Fibroblast of lung (primary cell): Measurements from ENCODE around the gene ZBTB33.

Experiments used
- EZH2 ChIP-seq: IDR thresholded peaks from 2 replicates; pipeline ENCODE4 v1.5.1; 2012; ENCODE audit warnings: low read length, control low read depth, mild to moderate bottlenecking; ENCODE audit errors: missing control alignments
- TF ChIP-seq, protein P1 (sequence below), 2 donors: IDR thresholded peaks in 1 of 2; conservative IDR thresholded peaks in 1 of 2; 1 replicate in 1 of 2; 2 replicates in 1 of 2; pipeline ENCODE4 v1.5.1; 2011 to 2012; ENCODE audit warnings: low read length in 2 of 2, control low read depth in 1 of 2, inconsistent platforms in 1 of 2, low read depth in 1 of 2, mild to moderate bottlenecking in 1 of 2

DNA sequence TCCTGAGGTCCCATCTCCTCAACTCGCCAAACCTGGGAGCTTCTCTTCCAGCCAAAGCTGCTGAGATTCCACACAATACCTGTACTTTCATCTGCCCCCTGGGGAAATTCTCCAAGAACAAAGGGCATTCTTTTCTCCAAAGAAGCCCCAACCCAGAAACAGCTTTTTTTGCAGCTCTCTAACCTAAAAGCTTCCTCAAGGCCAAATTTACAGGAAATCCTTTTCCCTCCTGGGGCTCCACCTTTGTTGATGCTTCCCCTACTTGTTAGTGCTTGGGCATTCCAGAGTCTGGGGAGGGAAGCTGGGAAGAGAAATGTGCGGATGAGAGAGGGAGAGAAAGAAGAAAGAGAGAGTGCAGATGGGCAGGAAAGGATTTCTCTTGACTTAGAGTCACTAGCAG, 24.3 kb downstream of the ZBTB33 start:
- no peak for TF ChIP-seq EZH2
- TF ChIP-seq, protein P1, sequence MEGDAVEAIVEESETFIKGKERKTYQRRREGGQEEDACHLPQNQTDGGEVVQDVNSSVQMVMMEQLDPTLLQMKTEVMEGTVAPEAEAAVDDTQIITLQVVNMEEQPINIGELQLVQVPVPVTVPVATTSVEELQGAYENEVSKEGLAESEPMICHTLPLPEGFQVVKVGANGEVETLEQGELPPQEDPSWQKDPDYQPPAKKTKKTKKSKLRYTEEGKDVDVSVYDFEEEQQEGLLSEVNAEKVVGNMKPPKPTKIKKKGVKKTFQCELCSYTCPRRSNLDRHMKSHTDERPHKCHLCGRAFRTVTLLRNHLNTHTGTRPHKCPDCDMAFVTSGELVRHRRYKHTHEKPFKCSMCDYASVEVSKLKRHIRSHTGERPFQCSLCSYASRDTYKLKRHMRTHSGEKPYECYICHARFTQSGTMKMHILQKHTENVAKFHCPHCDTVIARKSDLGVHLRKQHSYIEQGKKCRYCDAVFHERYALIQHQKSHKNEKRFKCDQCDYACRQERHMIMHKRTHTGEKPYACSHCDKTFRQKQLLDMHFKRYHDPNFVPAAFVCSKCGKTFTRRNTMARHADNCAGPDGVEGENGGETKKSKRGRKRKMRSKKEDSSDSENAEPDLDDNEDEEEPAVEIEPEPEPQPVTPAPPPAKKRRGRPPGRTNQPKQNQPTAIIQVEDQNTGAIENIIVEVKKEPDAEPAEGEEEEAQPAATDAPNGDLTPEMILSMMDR (conservative IDR thresholded peaks at IDR 0.05 in 1 of 2, IDR thresholded peaks at IDR 0.05 in 1 of 2; ENCODE audit: low read depth in 1 of 2, low read length in 2 of 2): no peak
